ENCODE results near the gene ACVR2B.

ACVR2B gene

DNA sequence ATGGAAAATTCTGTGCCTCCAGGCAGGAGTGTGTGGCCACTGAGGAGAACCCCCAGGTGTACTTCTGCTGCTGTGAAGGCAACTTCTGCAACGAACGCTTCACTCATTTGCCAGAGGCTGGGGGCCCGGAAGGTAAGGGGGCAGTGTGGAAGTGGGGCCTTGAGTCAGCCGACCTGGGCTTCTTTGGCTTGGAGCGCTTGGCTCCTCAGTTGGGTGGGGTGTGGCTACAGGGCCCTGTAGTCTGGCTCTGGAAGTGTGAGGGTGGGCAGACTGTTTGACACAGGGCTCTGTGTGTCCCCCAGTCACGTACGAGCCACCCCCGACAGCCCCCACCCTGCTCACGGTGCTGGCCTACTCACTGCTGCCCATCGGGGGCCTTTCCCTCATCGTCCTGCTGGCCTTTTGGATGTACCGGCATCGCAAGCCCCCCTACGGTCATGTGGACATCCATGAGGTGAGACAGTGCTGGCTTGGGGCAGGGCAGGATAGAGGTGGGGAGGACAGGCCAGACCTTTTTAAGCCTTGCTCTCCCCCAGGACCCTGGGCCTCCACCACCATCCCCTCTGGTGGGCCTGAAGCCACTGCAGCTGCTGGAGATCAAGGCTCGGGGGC lies 24.3 kb downstream of the ACVR2B start:
- no peak overlapping the region for H2AFZ ChIP-seq (ENCODE audit: low read length)
- no peak overlapping the region for H3K14ac ChIP-seq (ENCODE audit: low read length)
- no peaks in the 10 kb centered on the region for H3K4me1 ChIP-seq (ENCODE audit: control insufficient read depth in 2 of 2, insufficient read depth in 1 of 2, low read depth in 1 of 2, low read length in 2 of 2)
- H2AK5ac ChIP-seq (ENCODE audit: low read depth, low read length) = no peak overlapping the region
- H2BK15ac ChIP-seq (ENCODE audit: low read length) = no peak overlapping the region
- H3K23ac ChIP-seq (ENCODE audit: low read depth, low read length, poor library complexity) = peak overlapping the region; percentile 11
- H3K79me1 ChIP-seq (ENCODE audit: low read depth, low read length) = peaks cover 21% of the 10 kb centered on the region
- no peak overlapping the region for H3K4me3 ChIP-seq (ENCODE audit: low read length in 2 of 2)
- H3K4me2 ChIP-seq (ENCODE audit: insufficient read depth, low read length, poor library complexity, severe bottlenecking) = no peak overlapping the region
- WGBS, 2 donors (ENCODE audit: extremely low coverage in 2 of 2, insufficient read length in 2 of 2, insufficient replicate concordance in 1 of 2) = no CpG with 5 or more reads among the region's 15 CpGs
- H2BK120ac ChIP-seq (ENCODE audit: low read depth, low read length) = no peak overlapping the region
- peak overlapping the region; percentile 21 for H3K9ac ChIP-seq (ENCODE audit: low read depth, low read length, poor library complexity)
- no peak for DNase-seq (ENCODE audit: low spot score)
- H4K8ac ChIP-seq (ENCODE audit: low read depth, low read length) = no peak overlapping the region
- no peak overlapping the region for H4K91ac ChIP-seq (ENCODE audit: low read depth, low read length, poor library complexity)
- H3K36me3 ChIP-seq (replicated peaks in 1 of 2; ENCODE audit: control insufficient read depth in 2 of 2, insufficient read depth in 2 of 2, low read length in 2 of 2) = peaks cover 47 to 75% of the 10 kb centered on the region in 2 donors
- no peak overlapping the region for H2BK12ac ChIP-seq (ENCODE audit: low read length)
- no peak overlapping the region for H3K4ac ChIP-seq (ENCODE audit: low read length)
- H3K27ac ChIP-seq (replicated peaks; ENCODE audit: low read length) = no peak overlapping the region
- no peak overlapping the region for H3K18ac ChIP-seq (ENCODE audit: low read length)
- peaks cover 2 to 4% of the 10 kb centered on the region in 2 donors for H3K9me3 ChIP-seq (replicated peaks in 1 of 2; ENCODE audit: control insufficient read depth in 2 of 2, insufficient read depth in 1 of 2, low read depth in 1 of 2, low read length in 2 of 2)
- no peaks in the 10 kb centered on the region for H3K27me3 ChIP-seq (ENCODE audit: control insufficient read depth in 3 of 3, insufficient read depth in 3 of 3, low read depth in 1 of 3, low read length in 3 of 3)
- no peak overlapping the region for H2BK5ac ChIP-seq (ENCODE audit: low read length)

- H3K23ac ChIP-seq (ENCODE audit: low read depth, low read length, poor library complexity) = no peak overlapping the region
- H2BK120ac ChIP-seq (ENCODE audit: low read depth, low read length) = no peak overlapping the region
- H3K36me3 ChIP-seq (replicated peaks in 1 of 2; ENCODE audit: control insufficient read depth in 2 of 2, insufficient read depth in 2 of 2, low read length in 2 of 2) = peaks cover 54 to 85% of the 10 kb centered on the region in 2 donors
- no peak overlapping the region for H2BK12ac ChIP-seq (ENCODE audit: low read length)
- no peak for DNase-seq (ENCODE audit: low spot score)
- H3K9ac ChIP-seq (ENCODE audit: low read depth, low read length, poor library complexity) = no peak overlapping the region
- H3K4me3 ChIP-seq (ENCODE audit: low read length in 2 of 2) = no peak overlapping the region
- H3K79me1 ChIP-seq (ENCODE audit: low read depth, low read length) = peaks cover 20% of the 10 kb centered on the region
- no peak overlapping the region for H4K8ac ChIP-seq (ENCODE audit: low read depth, low read length)
- no peak overlapping the region for H4K91ac ChIP-seq (ENCODE audit: low read depth, low read length, poor library complexity)
- no CpG with 5 or more reads among the region's 9 CpGs for WGBS, 2 donors (ENCODE audit: extremely low coverage in 2 of 2, insufficient read length in 2 of 2, insufficient replicate concordance in 1 of 2)
- H2BK15ac ChIP-seq (ENCODE audit: low read length) = no peak overlapping the region
- H3K4me2 ChIP-seq (ENCODE audit: insufficient read depth, low read length, poor library complexity, severe bottlenecking) = no peak overlapping the region
- no peaks in the 10 kb centered on the region for H3K4me1 ChIP-seq (ENCODE audit: control insufficient read depth in 2 of 2, insufficient read depth in 1 of 2, low read depth in 1 of 2, low read length in 2 of 2)
- no peak overlapping the region for H3K4ac ChIP-seq (ENCODE audit: low read length)
- H2AFZ ChIP-seq (ENCODE audit: low read length) = no peak overlapping the region
- H3K27ac ChIP-seq (replicated peaks; ENCODE audit: low read length) = no peak overlapping the region
- H2BK5ac ChIP-seq (ENCODE audit: low read length) = no peak overlapping the region
- H3K14ac ChIP-seq (ENCODE audit: low read length) = no peak overlapping the region
- no peaks in the 10 kb centered on the region for H3K27me3 ChIP-seq (ENCODE audit: control insufficient read depth in 3 of 3, insufficient read depth in 3 of 3, low read depth in 1 of 3, low read length in 3 of 3)
- H3K18ac ChIP-seq (ENCODE audit: low read length) = no peak overlapping the region
- H2AK5ac ChIP-seq (ENCODE audit: low read depth, low read length) = no peak overlapping the region
- peaks cover 0 to 2% of the 10 kb centered on the region in 2 donors for H3K9me3 ChIP-seq (replicated peaks in 1 of 2; ENCODE audit: control insufficient read depth in 2 of 2, insufficient read depth in 1 of 2, low read depth in 1 of 2, low read length in 2 of 2)
These were observed 25.2 kb downstream of the ACVR2B start for GRCh38 chr3:38478901-38479300.

DNA sequence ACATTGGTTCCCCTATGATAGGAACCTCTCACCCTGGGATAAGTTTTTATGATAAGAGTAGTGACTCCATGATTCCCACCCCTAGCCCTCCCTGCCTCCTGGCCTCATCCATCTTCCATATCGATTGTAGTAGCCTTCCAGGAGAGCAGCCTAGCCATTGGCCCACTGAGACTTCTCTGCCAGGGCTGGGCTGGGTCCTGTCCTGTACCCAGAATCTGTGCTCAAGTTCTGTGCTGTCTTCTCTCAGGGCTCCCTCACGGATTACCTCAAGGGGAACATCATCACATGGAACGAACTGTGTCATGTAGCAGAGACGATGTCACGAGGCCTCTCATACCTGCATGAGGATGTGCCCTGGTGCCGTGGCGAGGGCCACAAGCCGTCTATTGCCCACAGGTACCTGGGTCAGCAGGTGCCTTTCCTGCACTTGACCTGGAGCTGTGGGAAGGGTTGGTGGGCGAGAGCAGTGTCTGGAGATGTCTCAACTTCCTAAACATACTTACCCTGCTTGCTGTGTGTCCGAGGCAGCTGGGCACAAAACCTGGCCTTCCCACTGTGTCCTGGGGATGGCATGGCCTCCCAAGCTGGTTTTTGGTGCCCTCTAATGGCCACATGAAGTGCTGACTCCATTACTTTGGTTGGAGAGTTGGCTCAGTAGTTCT lies 25.9 kb downstream of the ACVR2B start:
- Histone ChIP-seq H3K14ac (ENCODE audit: low read length) (no peak overlapping the region), H3K4ac (ENCODE audit: low read length) (no peak overlapping the region), H3K27me3 (ENCODE audit: control insufficient read depth in 3 of 3, insufficient read depth in 3 of 3, low read depth in 1 of 3, low read length in 3 of 3) (no peaks in the 10 kb centered on the region), H3K36me3 (replicated peaks in 1 of 2; ENCODE audit: control insufficient read depth in 2 of 2, insufficient read depth in 2 of 2, low read length in 2 of 2) (peaks cover 55 to 91% of the 10 kb centered on the region in 2 donors), H3K9me3 (replicated peaks in 1 of 2; ENCODE audit: control insufficient read depth in 2 of 2, insufficient read depth in 1 of 2, low read depth in 1 of 2, low read length in 2 of 2) (no peaks in the 10 kb centered on the region), H3K4me1 (ENCODE audit: control insufficient read depth in 2 of 2, insufficient read depth in 1 of 2, low read depth in 1 of 2, low read length in 2 of 2) (no peaks in the 10 kb centered on the region), H3K9ac (ENCODE audit: low read depth, low read length, poor library complexity) (no peak overlapping the region), H3K18ac (ENCODE audit: low read length) (no peak overlapping the region), H4K91ac (ENCODE audit: low read depth, low read length, poor library complexity) (no peak overlapping the region), H2AFZ (ENCODE audit: low read length) (no peak overlapping the region), H3K23ac (ENCODE audit: low read depth, low read length, poor library complexity) (no peak overlapping the region), H2BK15ac (ENCODE audit: low read length) (no peak overlapping the region), H3K79me1 (ENCODE audit: low read depth, low read length) (peaks cover 18% of the 10 kb centered on the region), H2BK5ac (ENCODE audit: low read length) (no peak overlapping the region), H3K27ac (replicated peaks; ENCODE audit: low read length) (no peak overlapping the region), H2BK12ac (ENCODE audit: low read length) (no peak overlapping the region), H2AK5ac (ENCODE audit: low read depth, low read length) (no peak overlapping the region), H4K8ac (ENCODE audit: low read depth, low read length) (no peak overlapping the region), H3K4me3 (ENCODE audit: low read length in 2 of 2) (peak overlapping the region in 1 of 2 donors; percentile 2), H3K4me2 (ENCODE audit: insufficient read depth, low read length, poor library complexity, severe bottlenecking) (no peak overlapping the region), H2BK120ac (ENCODE audit: low read depth, low read length) (no peak overlapping the region)
- DNase-seq (ENCODE audit: low spot score) = no peak
- no CpG with 5 or more reads among the region's 10 CpGs for WGBS, 2 donors (ENCODE audit: extremely low coverage in 2 of 2, insufficient read length in 2 of 2, insufficient replicate concordance in 1 of 2)

DNA sequence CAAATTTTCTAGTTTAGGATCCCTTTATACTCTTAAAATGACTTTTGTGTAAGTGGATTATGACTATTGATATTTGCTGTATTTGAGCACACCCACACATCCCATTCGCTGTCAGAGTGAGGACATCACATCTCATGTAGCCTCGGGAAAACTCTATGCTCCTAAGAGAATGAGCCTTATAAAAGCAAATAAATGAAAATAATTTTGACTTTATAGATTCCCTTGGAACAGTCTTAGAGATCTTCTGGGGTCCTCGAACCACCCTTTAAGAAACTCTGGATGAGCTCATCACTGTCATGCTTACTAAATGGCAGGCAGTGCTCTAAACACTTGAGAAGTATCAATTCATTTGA lies 26.4 kb downstream of the ACVR2B start:
- Histone ChIP-seq H3K14ac (ENCODE audit: low read length) (no peak overlapping the region), H3K18ac (ENCODE audit: low read length) (no peak overlapping the region), H3K4me3 (ENCODE audit: low read length in 2 of 2) (no peak overlapping the region), H2AFZ (ENCODE audit: low read length) (no peak overlapping the region), H3K23ac (ENCODE audit: low read depth, low read length, poor library complexity) (no peak overlapping the region), H3K27me3 (ENCODE audit: control insufficient read depth in 3 of 3, insufficient read depth in 3 of 3, low read depth in 1 of 3, low read length in 3 of 3) (no peaks in the 10 kb centered on the region), H3K4me2 (ENCODE audit: insufficient read depth, low read length, poor library complexity, severe bottlenecking) (no peak overlapping the region), H3K9ac (ENCODE audit: low read depth, low read length, poor library complexity) (no peak overlapping the region), H3K36me3 (replicated peaks in 1 of 2; ENCODE audit: control insufficient read depth in 2 of 2, insufficient read depth in 2 of 2, low read length in 2 of 2) (peaks cover 55 to 96% of the 10 kb centered on the region in 2 donors), H3K27ac (replicated peaks; ENCODE audit: low read length) (no peak overlapping the region), H2BK12ac (ENCODE audit: low read length) (no peak overlapping the region), H3K4me1 (ENCODE audit: control insufficient read depth in 2 of 2, insufficient read depth in 1 of 2, low read depth in 1 of 2, low read length in 2 of 2) (no peaks in the 10 kb centered on the region), H3K79me1 (ENCODE audit: low read depth, low read length) (peaks cover 15% of the 10 kb centered on the region), H2AK5ac (ENCODE audit: low read depth, low read length) (no peak overlapping the region), H4K8ac (ENCODE audit: low read depth, low read length) (no peak overlapping the region), H2BK120ac (ENCODE audit: low read depth, low read length) (no peak overlapping the region), H3K4ac (ENCODE audit: low read length) (no peak overlapping the region), H2BK15ac (ENCODE audit: low read length) (no peak overlapping the region), H3K9me3 (replicated peaks in 1 of 2; ENCODE audit: control insufficient read depth in 2 of 2, insufficient read depth in 1 of 2, low read depth in 1 of 2, low read length in 2 of 2) (no peaks in the 10 kb centered on the region), H4K91ac (ENCODE audit: low read depth, low read length, poor library complexity) (no peak overlapping the region), H2BK5ac (ENCODE audit: low read length) (no peak overlapping the region)
- no peak for DNase-seq (ENCODE audit: low spot score)
- WGBS, 2 donors (ENCODE audit: extremely low coverage in 2 of 2, insufficient read length in 2 of 2, insufficient replicate concordance in 1 of 2) = no CpG with 5 or more reads among the region's 3 CpGs

All from neuronal stem cell (in vitro differentiated cells).